PC-3 (cell line): ENCODE measurements around the gene KDM3A. TPM values are rescaled to one million over a fixed set of nuclear protein-coding genes. Genes with fewer than 3 reads are reported as not detected.

Source experiments
- ATAC-seq: fragments of 200-7000 bp; cut with Tn5 transposase; 2 replicates; pipeline ENCODE4 v1.9.1; 2020; ENCODE audit warnings: mild to moderate bottlenecking, moderate library complexity
- BruUV-seq: library from RNA; stranded (reverse); fragments of 400-500 nt; replicated peaks from 2 replicates; lab custom pipeline; 2021; lab: Mats Ljungman, UMichigan
- CTCF ChIA-PET: fragments of 300-600 bp; sonication (Branson Sonifier 250); formaldehyde crosslinking; loops from one replicate; lab custom pipeline; 2022; ENCODE audit warnings: antibody characterized with exemption; lab: Charles Lee
- POLR2A ChIA-PET: fragments of 300-600 bp; sonication (Branson Sonifier 250); formaldehyde crosslinking; loops from one replicate; lab custom pipeline; 2022; ENCODE audit warnings: antibody characterized with exemption; ENCODE audit not compliant: unreplicated experiment; lab: Charles Lee
- DNase-seq: peaks from one replicate; pipeline ENCODE4 v3.0.0-alpha.2; 2015
- H2AFZ ChIP-seq: fragments of 300-600 bp; sonication (generic); 2 replicates; pipeline ENCODE4 v1.6.0; 2016; ENCODE audit warnings: antibody characterized with exemption, low read length
- H3F3A ChIP-seq: fragments of 300-600 bp; sonication (generic); one replicate; pipeline ENCODE4 v1.6.0; 2017; ENCODE audit warnings: antibody characterized with exemption, low read length, control low read depth, mild to moderate bottlenecking; ENCODE audit not compliant: unreplicated experiment
- H3K27ac ChIP-seq: fragments of 300-600 bp; sonication (generic); 2 replicates; pipeline ENCODE4 v1.5.1; 2016; ENCODE audit warnings: mild to moderate bottlenecking, low read length
- H3K27me3 ChIP-seq: fragments of 300-600 bp; sonication (generic); 2 replicates; pipeline ENCODE4 v1.6.1; 2016; ENCODE audit warnings: low read length, mixed read lengths
- H3K36me3 ChIP-seq: fragments of 300-600 bp; sonication (generic); 2 replicates; pipeline ENCODE4 v1.6.1; 2016; ENCODE audit warnings: low read depth, mixed run types, low read length, mixed read lengths
- H3K4me1 ChIP-seq: fragments of 300-600 bp; sonication (generic); 2 replicates; pipeline ENCODE4 v1.5.1; 2016; ENCODE audit warnings: low read length; ENCODE audit not compliant: insufficient read depth
- H3K4me2 ChIP-seq: fragments of 300-600 bp; sonication (generic); 2 replicates; pipeline ENCODE4 v1.6.0; 2016; ENCODE audit warnings: low read length
- H3K4me3 ChIP-seq: fragments of 300-600 bp; sonication (generic); 2 replicates; pipeline ENCODE4 v1.5.1; 2016; ENCODE audit warnings: mild to moderate bottlenecking, low read length, mixed read lengths
- H3K79me2 ChIP-seq: fragments of 300-600 bp; sonication (generic); 2 replicates; pipeline ENCODE4 v1.6.1; 2017; ENCODE audit warnings: low read length, mixed read lengths
- H3K9ac ChIP-seq: fragments of 300-600 bp; sonication (generic); 2 replicates; pipeline ENCODE4 v1.6.0; 2016; ENCODE audit warnings: mild to moderate bottlenecking, low read length
- H3K9me2 ChIP-seq: fragments of 300-600 bp; sonication (generic); replicated peaks from 2 replicates; pipeline ENCODE4 v1.6.1; 2016; ENCODE audit warnings: mixed run types, low read length, mixed read lengths
- H3K9me3 ChIP-seq: fragments of 300-600 bp; sonication (generic); 2 replicates; pipeline ENCODE4 v1.6.1; 2016; ENCODE audit warnings: low read length, mixed read lengths
- H4K20me1 ChIP-seq: fragments of 300-600 bp; sonication (generic); 2 replicates; pipeline ENCODE4 v1.6.1; 2016; ENCODE audit warnings: low read length, mixed read lengths
- CTCF ChIP-seq: fragments of 300-600 bp; sonication (generic); conservative IDR thresholded peaks from 2 replicates; pipeline ENCODE4 v1.5.1; 2017; ENCODE audit warnings: antibody characterized with exemption, low read depth, mild to moderate bottlenecking, low read length
- EZH2 ChIP-seq: fragments of 300-600 bp; sonication (generic); IDR thresholded peaks from one replicate; pipeline ENCODE4 v1.6.1; 2017; ENCODE audit warnings: antibody characterized with exemption, mild to moderate bottlenecking, low read length; ENCODE audit not compliant: unreplicated experiment
- EZH2phosphoT487 ChIP-seq: fragments of 300-600 bp; sonication (generic); IDR thresholded peaks from 2 replicates; pipeline ENCODE4 v1.6.1; 2018; ENCODE audit warnings: mild to moderate bottlenecking, antibody characterized with exemption, low read length, borderline replicate concordance
- intact Hi-C: fragments of 100-400 bp; cut with micrococcal nuclease; formaldehyde crosslinking; loops from 2 replicates; pipeline ENCODE4 v1.9.0; 2023
- total RNA-seq: library from RNA; depleted of rRNA; stranded (reverse); fragments of >200 nt; gene quantifications from 2 replicates; pipeline ENCODE4 v1.2.3, GENCODE V29; 2014

KDM3A gene
- total RNA-seq, 1 experiment from 2014 or later = 32.2 TPM

- ChIA-PET POLR2A (no interaction called here), CTCF (no interaction called here)
- Histone ChIP-seq H4K20me1 (no peaks in the 10 kb centered on the region), H3F3A (no peaks in the 10 kb centered on the region), H3K27me3 (no peaks in the 10 kb centered on the region), H3K36me3 (peaks cover 96% of the 10 kb centered on the region), H3K9ac (no peak overlapping the region), H3K27ac (no peak overlapping the region), H3K79me2 (no peaks in the 10 kb centered on the region), H3K4me1 (no peaks in the 10 kb centered on the region), H3K4me3 (no peak overlapping the region), H2AFZ (no peak overlapping the region), H3K9me2 (no peaks in the 10 kb centered on the region), H3K9me3 (no peaks in the 10 kb centered on the region), H3K4me2 (no peak overlapping the region)
- ATAC-seq = no peak
- intact Hi-C loops = no loop called here
- TF ChIP-seq CTCF = no peak
- no peak for DNase-seq
- no TSS peak for BruUV-seq
These were observed 47.5 kb downstream of the KDM3A start for GRCh38 chr2:86488561-86489250.

GRCh38 chr2:86489542-86489941, 48.4 kb downstream of the KDM3A start:
- no peak overlapping the region for H3K4me2 ChIP-seq
- H4K20me1 ChIP-seq = no peaks in the 10 kb centered on the region
- no peaks in the 10 kb centered on the region for H3K4me1 ChIP-seq
- no peak for ATAC-seq
- H3K36me3 ChIP-seq = peaks cover 88% of the 10 kb centered on the region
- no peak for DNase-seq
- no peak overlapping the region for H3K27ac ChIP-seq
- H2AFZ ChIP-seq = no peak overlapping the region
- H3K27me3 ChIP-seq = no peaks in the 10 kb centered on the region
- no peak overlapping the region for H3K4me3 ChIP-seq
- no peaks in the 10 kb centered on the region for H3K9me3 ChIP-seq
- ChIA-PET CTCF (no interaction called here), POLR2A (no interaction called here)
- no peaks in the 10 kb centered on the region for H3F3A ChIP-seq
- intact Hi-C loops = no loop called here
- H3K9me2 ChIP-seq = no peaks in the 10 kb centered on the region
- no peaks in the 10 kb centered on the region for H3K79me2 ChIP-seq
- H3K9ac ChIP-seq = no peak overlapping the region
- TF ChIP-seq EZH2phosphoT487 = no peak
- TF ChIP-seq CTCF = no peak
- no peak for TF ChIP-seq EZH2
- no TSS peak for BruUV-seq

DNA sequence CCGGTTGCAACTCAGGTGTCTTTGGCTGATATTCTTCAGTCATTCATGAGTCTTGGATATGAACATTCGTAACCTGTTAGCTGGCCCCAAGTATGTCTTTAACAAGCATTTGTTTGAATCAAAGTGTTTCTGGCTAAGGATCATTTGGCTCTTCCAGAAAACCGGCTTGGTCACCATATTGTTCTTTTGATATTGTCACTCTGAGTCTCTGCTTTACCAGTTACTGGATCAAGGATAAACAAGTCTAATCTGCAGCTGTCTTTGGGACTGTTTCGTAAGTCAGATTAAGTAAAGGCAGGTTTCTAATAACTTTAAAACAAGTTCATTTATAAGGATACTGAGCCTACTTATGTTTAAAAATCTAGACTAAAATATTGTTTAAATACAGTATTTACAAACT, 49.1 kb downstream of the KDM3A start:
- Histone ChIP-seq H3K9me2 (no peaks in the 10 kb centered on the region), H3K79me2 (no peaks in the 10 kb centered on the region), H2AFZ (no peak overlapping the region), H3K4me3 (no peak overlapping the region), H3K9me3 (no peaks in the 10 kb centered on the region), H3K27me3 (no peaks in the 10 kb centered on the region), H4K20me1 (no peaks in the 10 kb centered on the region), H3K36me3 (peaks cover 81% of the 10 kb centered on the region), H3K4me1 (no peaks in the 10 kb centered on the region), H3F3A (no peaks in the 10 kb centered on the region), H3K9ac (no peak overlapping the region), H3K27ac (no peak overlapping the region), H3K4me2 (no peak overlapping the region)
- DNase-seq = no peak
- ATAC-seq = no peak
- intact Hi-C loops = loop anchor here (5.0 to 10.0 kb wide), 2 partner anchors 95 to 132 kb away; partner anchors contain the start of gene RNF103
- BruUV-seq = no TSS peak
- TF ChIP-seq CTCF = no peak
- no peak for TF ChIP-seq EZH2
- no peak for TF ChIP-seq EZH2phosphoT487
- ChIA-PET CTCF (no interaction called here), POLR2A (no interaction called here)
